Skeletal muscle tissue (tissue), 2 donors: ENCODE measurements around the gene NANP. TPM values are rescaled to one million over a fixed set of nuclear protein-coding genes. Genes with fewer than 3 reads are reported as not detected.

Experiments
- small RNA-seq: library from RNA; depleted of rRNA; stranded (forward); fragments of <200 nt; gene quantifications from one replicate; pipeline ENCODE3, GENCODE V24; 2014
- total RNA-seq: library from RNA; depleted of rRNA; stranded (reverse); fragments of >200 nt; gene quantifications from one replicate; pipeline ENCODE4 v1.2.3, GENCODE V29; 2014

Gene NANP
- total RNA-seq, 1 donor from 2014 or later: 5.7 TPM

Small RNAs within 50 kb of the gene (small RNA-seq; reads per million reads assigned to genes)
- not detected for gene RN7SL594P
- gene RNU6ATAC17P: not detected

Other genes starting within 250 kb of the NANP start
- gene ABHD12, start 233.2 kb downstream of the NANP start, total RNA-seq: 29.7 TPM
- gene GINS1, start 216.3 kb downstream of the NANP start, total RNA-seq: 4.2 TPM
- 5.7 TPM for gene NINL, start 38.5 kb downstream of the NANP start, total RNA-seq
- gene ZNF337, start 72.8 kb upstream of the NANP start, total RNA-seq: 16.2 TPM